Astrocyte of the spinal cord (primary cell): ENCODE results near the gene DPT.

Experiments
- DNase-seq: peaks from one replicate; pipeline ENCODE4 v3.0.0; 2011; ENCODE audit warnings: low read depth, low spot score
- H3K4me3 ChIP-seq: 2 replicates; pipeline ENCODE4 v1.5.1; 2011; ENCODE audit warnings: low read depth, mild to moderate bottlenecking, low read length, moderate library complexity
- CTCF ChIP-seq: IDR thresholded peaks from 2 replicates; pipeline ENCODE4 v1.5.1; 2012; ENCODE audit warnings: low read depth, mild to moderate bottlenecking, low read length, inconsistent platforms
- in situ Hi-C: cut with HindIII; loops from 2 replicates; pipeline ENCODE4 v1.10.0; 2017; ENCODE audit warnings: low sequenced_read_pairs

Gene DPT

GRCh38 chr1:168759077-168759476 is 30.1 kb upstream of the DPT start:
- no peak for TF ChIP-seq CTCF
- DNase-seq = no peak
- no peak overlapping the region for H3K4me3 ChIP-seq
- in situ Hi-C loops = no loop called here

- DNase-seq = no peak
- no peak overlapping the region for H3K4me3 ChIP-seq
- no peak for TF ChIP-seq CTCF
- in situ Hi-C loops = no loop called here
Measured at GRCh38 chr1:168758503-168758902, 29.5 kb upstream of the DPT start.

GRCh38 chr1:168755800-168756418 is 26.9 kb upstream of the DPT start:
- DNase-seq = no peak
- in situ Hi-C loops = no loop called here
- TF ChIP-seq CTCF = no peak
- H3K4me3 ChIP-seq = no peak overlapping the region

GRCh38 chr1:168752171-168752832 is 23.3 kb upstream of the DPT start:
- in situ Hi-C loops = no loop called here
- no peak for TF ChIP-seq CTCF
- DNase-seq = no peak
- H3K4me3 ChIP-seq = no peak overlapping the region

- DNase-seq = no peak
- H3K4me3 ChIP-seq = no peak overlapping the region
- in situ Hi-C loops = no loop called here
- TF ChIP-seq CTCF = no peak
Measured at GRCh38 chr1:168751195-168751650, 22.2 kb upstream of the DPT start.

- no peak for TF ChIP-seq CTCF
- in situ Hi-C loops = no loop called here
- no peak for DNase-seq
- no peak overlapping the region for H3K4me3 ChIP-seq
Measured at GRCh38 chr1:168742994-168743650, 14.1 kb upstream of the DPT start.
